Activated T-helper 2 cell treated with anti-CD3 and anti-CD28 coated beads, Interferon-gamma antibody, Interleukin-2, Interleukin-4, amounts not matched to agents 10 μg/mL and 5 μg/mL and 100 μg/mL, durations not matched to agents 14 hours and 24 hours and 36 hours (primary cell): ENCODE measurements around the gene SRMS. TPM values are rescaled to one million over a fixed set of nuclear protein-coding genes. Genes with fewer than 3 reads are reported as not detected.
"Not testable (repeated sequence)": the region's sequence is repeated elsewhere in the genome, so short reads cannot be mapped to it uniquely, and the experiment has no call there.

Source experiments
- DNase-seq: peaks from one replicate; pipeline ENCODE4 v3.0.0; 2021; ENCODE audit warnings: low spot score
- H3K27ac Mint-ChIP-seq: one replicate; pipeline ENCODE4 v1.8.0; 2021; ENCODE audit warnings: mixed read lengths
- H3K27me3 Mint-ChIP-seq: one replicate; pipeline ENCODE4 v1.8.0; 2021; ENCODE audit warnings: low read depth, mixed read lengths
- H3K36me3 Mint-ChIP-seq: one replicate; pipeline ENCODE4 v1.8.0; 2021; ENCODE audit warnings: low read depth, mixed read lengths
- H3K4me1 Mint-ChIP-seq: one replicate; pipeline ENCODE4 v1.8.0; 2021; ENCODE audit warnings: low read depth, mixed read lengths
- H3K4me3 Mint-ChIP-seq: one replicate; pipeline ENCODE4 v1.8.0; 2021; ENCODE audit warnings: low read depth, mild to moderate bottlenecking, moderate library complexity, mixed read lengths
- H3K9me3 Mint-ChIP-seq: one replicate; pipeline ENCODE4 v1.8.0; 2021; ENCODE audit warnings: mixed read lengths
- intact Hi-C: fragments of 100-400 bp; cut with micrococcal nuclease; formaldehyde crosslinking; loops from one replicate; pipeline ENCODE4 v1.15.1; 2023
- total RNA-seq: library from RNA; stranded (reverse); gene quantifications from 2 replicates; pipeline ENCODE4 v1.2.3, GENCODE V29; 2022

The SRMS gene
- total RNA-seq, 1 donor from 2014 or later, result not detected

DNA sequence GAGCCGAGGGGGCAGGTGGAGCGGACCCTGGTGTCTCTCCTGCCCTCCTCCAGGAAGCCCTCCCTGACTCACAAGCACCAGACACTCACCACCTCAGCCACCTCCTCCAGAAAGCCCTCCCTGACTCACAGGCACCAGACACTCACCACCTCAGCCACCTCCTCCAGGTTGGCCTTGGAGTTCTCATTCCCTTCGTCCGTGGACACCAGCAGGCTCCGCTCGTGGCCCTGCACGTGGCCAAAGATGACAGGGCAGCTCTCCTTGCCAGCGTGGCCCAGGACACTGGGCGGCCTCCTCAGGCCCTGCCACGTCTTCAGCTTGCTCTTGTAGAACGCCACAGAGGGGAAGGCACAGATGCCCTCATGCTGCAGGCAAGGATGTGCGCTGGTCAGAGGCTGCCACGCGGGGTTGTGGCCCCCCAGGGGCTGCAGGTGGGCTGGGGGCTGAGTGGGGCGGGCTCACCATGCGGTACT lies 12.8 kb upstream of the SRMS start:
- Mint-ChIP-seq H3K36me3 (peaks cover 16% of the 10 kb centered on the region), H3K27ac (no peak overlapping the region), H3K4me1 (no peaks in the 10 kb centered on the region), H3K9me3 (no peaks in the 10 kb centered on the region), H3K27me3 (no peaks in the 10 kb centered on the region), H3K4me3 (no peak overlapping the region)
- intact Hi-C loops, result no loop called here
- no peak for DNase-seq

DNA sequence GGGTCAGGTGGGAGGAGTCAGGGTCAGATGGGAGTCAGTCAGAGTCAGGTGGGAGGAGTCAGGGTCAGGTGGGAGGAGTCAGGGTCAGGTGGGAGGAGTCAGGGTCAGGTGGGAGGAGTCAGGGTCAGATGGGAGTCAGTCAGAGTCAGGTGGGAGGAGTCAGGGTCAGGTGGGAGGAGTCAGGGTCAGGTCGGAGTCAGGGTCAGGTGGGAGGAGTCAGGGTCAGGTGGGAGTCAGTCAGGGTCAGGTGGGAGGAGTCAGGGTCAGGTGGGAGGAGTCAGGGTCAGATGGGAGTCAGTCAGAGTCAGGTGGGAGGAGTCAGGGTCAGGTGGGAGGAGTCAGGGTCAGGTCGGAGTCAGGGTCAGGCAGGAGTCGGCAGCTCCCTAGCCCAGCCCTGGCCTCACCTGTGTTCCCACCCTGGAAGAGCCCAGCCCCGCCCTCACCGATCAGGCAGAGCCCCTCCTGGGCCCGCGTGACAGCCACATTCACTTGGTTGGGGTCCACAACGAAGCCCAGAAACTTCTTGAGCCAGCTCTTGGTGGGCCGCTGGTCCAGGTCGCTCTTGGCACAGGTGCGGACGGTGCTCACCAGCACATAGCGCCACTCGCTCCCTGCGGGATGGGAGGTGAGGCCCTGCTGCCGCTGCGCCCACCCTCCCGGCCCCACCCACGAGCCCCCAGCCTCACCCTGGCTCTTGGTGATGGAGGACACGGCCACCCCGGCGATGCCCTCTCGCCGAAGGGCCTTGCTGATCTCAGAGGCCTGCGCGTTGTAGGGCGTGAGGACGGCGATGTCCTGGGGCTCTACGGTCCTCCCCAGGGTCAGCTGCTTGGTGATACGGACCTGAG lies 12.2 kb upstream of the SRMS start:
- H3K27ac Mint-ChIP-seq, H3K27me3 Mint-ChIP-seq, H3K4me1 Mint-ChIP-seq, intact Hi-C loops, H3K9me3 Mint-ChIP-seq, H3K4me3 Mint-ChIP-seq, DNase-seq: not testable (repeated sequence)
- peaks cover 16% of the 10 kb centered on the region for H3K36me3 Mint-ChIP-seq

DNA sequence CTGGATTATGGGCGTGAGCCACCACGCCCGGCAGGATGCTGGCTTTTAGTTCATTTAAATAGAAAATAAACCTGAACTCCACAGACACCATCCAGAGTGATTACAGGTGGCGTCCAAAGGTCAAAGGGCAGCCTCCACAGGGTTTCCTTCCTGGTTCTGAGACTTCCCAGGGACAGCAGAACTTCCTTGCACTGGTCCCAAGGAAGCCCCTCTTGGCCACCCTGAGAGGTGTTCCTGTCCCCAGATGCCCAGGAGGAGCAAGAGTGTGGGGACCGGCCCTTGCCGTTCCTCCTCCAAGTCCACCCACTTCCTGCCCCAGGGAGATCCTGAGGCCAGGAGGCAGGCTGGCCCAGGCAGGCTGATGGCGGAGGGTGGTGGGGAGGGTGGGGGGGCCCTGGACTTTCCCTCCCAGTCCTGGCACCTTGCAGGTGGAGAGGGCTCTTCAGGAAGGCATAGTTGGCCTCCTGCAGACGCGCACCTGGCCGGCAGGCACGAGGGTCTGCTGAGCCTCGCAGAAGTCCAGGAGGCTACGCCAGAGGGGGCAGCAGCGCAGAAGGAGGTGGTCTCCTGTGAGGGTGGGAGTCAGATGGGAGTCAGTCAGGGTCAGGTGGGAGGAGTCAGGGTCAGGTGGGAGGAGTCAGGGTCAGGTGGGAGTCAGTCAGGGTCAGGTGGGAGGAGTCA lies 11.4 kb upstream of the SRMS start:
- Mint-ChIP-seq H3K27me3 (no peaks in the 10 kb centered on the region), H3K4me1 (no peaks in the 10 kb centered on the region), H3K9me3 (no peaks in the 10 kb centered on the region), H3K36me3 (peaks cover 16% of the 10 kb centered on the region), H3K4me3 (no peak overlapping the region), H3K27ac (no peak overlapping the region)
- intact Hi-C loops, result no loop called here
- DNase-seq, result no peak

DNA sequence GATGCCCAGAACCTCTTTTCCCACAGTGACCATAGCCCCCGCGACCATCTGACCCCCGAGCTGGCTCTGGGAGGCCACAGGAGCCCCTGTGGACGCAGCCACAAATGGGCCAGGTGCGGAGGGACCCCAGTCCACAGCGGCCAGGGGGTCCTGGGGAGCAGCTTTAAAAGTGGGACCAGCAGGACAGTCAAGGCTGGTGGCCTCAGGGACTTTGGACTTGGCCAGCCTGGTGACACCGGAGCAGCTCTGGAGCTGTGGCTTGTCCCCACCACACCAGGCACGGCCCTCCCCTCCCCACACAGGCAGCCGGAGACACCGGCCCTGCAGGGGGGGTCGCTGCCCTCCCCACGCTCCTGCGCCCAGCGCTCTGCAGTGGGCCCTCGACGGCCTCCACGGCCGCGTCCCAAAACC lies 9.9 kb upstream of the SRMS start:
- Mint-ChIP-seq H3K27me3 (no peaks in the 10 kb centered on the region), H3K9me3 (no peaks in the 10 kb centered on the region), H3K36me3 (peaks cover 16% of the 10 kb centered on the region), H3K4me1 (peaks cover 7% of the 10 kb centered on the region), H3K27ac (no peak overlapping the region), H3K4me3 (no peak overlapping the region)
- intact Hi-C loops, result no loop called here
- DNase-seq, result no peak

DNA sequence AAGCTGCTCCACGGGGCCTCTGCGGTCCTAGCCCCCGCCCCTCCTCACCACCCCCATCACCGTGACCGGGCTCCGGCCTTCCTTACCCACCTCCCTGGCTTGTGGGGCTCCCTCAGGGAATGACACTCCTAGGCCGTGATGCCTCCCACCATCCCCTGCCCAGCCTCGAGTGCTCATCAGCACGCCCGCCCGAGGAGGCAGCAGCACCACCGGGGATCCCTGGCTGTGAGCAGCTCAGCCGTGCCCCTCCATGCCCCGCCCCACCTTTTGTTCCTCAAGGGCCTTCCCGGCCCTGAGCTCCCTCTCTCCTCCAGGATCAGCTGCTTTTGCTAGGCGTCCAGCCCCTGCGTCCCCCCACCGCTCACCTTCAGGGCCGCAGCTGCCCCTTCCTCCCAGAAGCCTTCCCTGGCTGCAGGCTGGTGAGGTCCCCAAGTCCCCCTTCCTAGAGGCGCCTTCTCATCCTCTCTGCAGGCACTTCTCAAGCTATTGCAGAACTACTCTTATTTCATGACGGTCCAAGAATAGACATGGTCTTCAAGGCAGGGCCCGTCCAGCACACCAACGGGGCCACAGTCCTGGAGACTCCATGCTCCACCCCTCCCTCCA lies 9.4 kb upstream of the SRMS start:
- DNase-seq, result no peak
- Mint-ChIP-seq H3K4me3 (no peak overlapping the region), H3K9me3 (no peaks in the 10 kb centered on the region), H3K27ac (no peak overlapping the region), H3K36me3 (peaks cover 16% of the 10 kb centered on the region), H3K27me3 (no peaks in the 10 kb centered on the region), H3K4me1 (peaks cover 8% of the 10 kb centered on the region)
- intact Hi-C loops, result no loop called here

DNA sequence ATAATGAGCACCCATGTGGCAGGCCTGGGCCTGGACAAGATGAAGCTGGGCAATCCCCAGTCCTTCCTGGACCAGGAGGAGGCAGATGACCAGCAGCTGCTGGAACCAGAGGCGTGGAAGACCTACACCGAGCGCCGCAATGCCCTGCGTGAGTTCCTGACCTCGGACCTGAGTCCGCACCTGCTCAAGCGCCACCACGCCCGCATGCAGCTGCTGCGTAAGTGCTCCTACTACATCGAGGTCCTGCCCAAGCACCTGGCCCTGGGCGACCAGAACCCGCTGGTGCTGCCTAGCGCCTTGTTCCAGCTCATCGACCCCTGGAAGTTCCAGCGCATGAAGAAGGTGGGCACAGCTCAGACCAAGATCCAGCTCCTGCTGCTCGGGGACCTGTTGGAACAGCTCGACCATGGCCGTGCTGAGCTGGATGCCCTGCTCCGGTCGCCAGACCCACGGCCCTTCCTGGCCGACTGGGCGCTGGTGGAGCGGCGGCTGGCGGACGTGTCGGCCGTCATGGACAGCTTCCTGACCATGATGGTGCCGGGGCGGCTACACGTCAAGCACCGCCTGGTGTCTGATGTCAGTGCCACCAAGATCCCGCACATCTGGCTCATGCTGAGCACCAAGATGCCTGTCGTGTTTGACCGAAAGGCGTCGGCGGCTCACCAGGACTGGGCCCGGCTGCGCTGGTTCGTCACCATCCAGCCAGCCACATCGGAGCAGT lies 8.3 kb upstream of the SRMS start:
- no peaks in the 10 kb centered on the region for H3K9me3 Mint-ChIP-seq
- peaks cover 3% of the 10 kb centered on the region for H3K27me3 Mint-ChIP-seq
- DNase-seq, result no peak
- no peak overlapping the region for H3K4me3 Mint-ChIP-seq
- intact Hi-C loops, result no loop called here
- peaks cover 8% of the 10 kb centered on the region for H3K4me1 Mint-ChIP-seq
- peaks cover 12% of the 10 kb centered on the region for H3K36me3 Mint-ChIP-seq
- no peak overlapping the region for H3K27ac Mint-ChIP-seq

DNA sequence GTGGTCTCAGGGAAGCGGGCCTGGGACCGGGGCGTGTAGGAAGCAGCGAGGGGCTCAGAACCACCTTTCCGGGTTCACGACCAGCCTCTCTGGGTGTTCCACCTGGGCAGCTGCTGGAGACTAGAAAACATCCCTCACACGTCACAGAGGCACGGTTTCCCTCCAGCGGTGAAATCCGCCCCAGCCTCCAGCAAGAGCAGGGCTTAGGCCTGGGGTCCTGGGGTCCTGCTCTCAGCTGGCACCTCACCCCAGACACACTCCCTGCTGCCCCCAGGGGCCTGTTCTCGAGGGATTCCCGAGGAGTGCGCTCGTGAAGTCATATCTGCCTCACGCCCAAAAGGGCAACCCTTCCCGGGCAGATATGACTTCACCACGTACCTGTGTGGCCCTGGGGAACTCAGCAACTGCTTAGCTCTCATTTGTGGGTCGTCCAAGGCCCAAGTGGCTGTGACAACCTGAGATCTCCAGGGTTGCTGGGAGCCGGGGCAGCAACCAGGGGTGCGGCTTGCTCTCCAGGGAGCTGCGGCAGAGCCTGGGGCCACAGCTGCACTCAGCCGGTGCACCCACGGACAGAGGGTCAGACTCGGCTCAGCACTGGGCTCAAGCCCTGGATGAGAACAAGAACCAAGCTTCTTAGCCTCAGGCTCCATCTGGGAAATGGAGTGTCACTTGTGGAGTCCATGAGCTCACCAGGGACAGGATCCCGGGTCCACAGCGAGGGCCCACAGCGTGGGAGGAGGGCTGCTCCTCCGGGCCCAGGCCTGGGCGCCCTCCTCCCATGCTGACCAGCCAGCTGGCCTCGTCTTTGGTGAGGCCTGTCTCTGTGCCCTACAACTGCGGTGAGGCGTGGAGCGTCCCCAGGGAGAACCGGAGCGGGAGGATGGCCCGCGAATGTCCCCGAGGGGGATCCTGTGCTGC lies 7.1 kb upstream of the SRMS start:
- intact Hi-C loops, result loop anchor here (5.0 kb wide), 1 partner anchor 692 kb away; the partner anchor contains the start of gene TCFL5
- no peak for DNase-seq
- Mint-ChIP-seq H3K4me3 (peak overlapping the region; percentile 37), H3K27me3 (peaks cover 7% of the 10 kb centered on the region), H3K9me3 (no peaks in the 10 kb centered on the region), H3K27ac (no peak overlapping the region), H3K4me1 (peaks cover 8% of the 10 kb centered on the region), H3K36me3 (peaks cover 6% of the 10 kb centered on the region)

DNA sequence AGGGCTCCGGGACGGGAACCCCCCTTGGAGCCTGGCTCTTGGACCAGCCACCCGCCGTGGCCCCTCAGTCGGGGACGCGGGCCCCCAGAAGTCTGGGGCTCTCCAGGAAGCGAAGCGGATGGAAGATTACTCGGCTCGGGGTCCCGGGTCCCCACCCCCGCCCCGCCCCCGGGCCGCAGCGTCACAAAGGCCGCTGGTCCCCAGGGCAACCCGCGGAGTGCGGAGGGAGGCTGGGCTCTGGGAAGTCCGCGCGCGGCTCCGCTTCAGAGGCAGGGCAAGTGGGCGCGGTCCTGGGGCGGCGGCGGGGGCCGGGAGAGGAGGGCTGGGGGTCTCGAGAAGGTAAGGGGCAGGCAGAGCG lies 6.4 kb upstream of the SRMS start, which contains the start of gene FNDC11:
Gene FNDC11 (plus strand): TSS at position 227 of the 358 bp plus-strand sequence. CDS start 1,505 bp downstream, outside the sequence.
- DNase-seq, result no peak
- Mint-ChIP-seq H3K4me1 (peaks cover 8% of the 10 kb centered on the region), H3K36me3 (peaks cover 3% of the 10 kb centered on the region), H3K27ac (no peak within 1 kb of the TSS), H3K9me3 (no peaks in the 10 kb centered on the region), H3K27me3 (peaks cover 12% of the 10 kb centered on the region), H3K4me3 (peak within 1 kb of the TSS; percentile 42)
- intact Hi-C loops, result loop anchor here (1.0 to 5.0 kb wide), 5 partner anchors 15 to 692 kb away; partner anchors contain the start of genes GMEB2, PPDPF and TCFL5

DNA sequence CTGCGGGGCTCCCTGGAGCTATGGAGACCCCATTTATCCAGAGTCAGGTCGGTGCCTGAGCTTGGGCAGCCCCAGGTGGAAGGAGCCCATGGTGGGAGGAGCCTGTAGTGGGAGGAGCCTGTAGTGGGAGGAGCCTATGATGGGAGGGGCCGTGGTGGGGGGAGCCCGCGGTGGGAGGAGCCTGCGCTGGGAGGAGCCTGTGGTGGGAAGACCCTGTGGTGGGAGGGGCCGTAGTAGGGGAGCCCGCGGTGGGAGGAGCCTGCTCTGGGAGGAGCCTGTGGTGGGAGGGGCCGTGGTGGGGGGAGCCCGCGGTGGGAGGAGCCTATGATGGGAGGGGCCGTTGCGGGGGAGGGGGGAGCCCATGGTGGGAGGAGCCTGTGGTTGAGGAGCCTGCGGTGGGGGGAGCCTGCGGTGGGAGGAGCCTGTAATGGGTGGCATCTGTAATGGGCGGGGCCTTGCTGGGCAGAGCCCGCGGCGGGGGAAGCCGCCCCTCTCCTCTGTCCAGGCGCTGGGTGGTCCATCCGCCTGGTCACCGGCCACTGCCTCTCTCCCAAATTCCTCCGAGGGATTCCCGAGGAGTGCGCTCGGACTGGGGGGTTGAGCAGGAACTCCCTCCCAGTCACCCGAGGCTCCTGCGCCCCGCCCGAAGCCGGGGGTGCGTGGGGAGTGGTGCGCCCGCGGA lies 5.8 kb upstream of the SRMS start:
- Mint-ChIP-seq H3K4me3 (peak overlapping the region; percentile 42), H3K9me3 (no peaks in the 10 kb centered on the region), H3K27me3 (peaks cover 15% of the 10 kb centered on the region), H3K36me3 (no peaks in the 10 kb centered on the region), H3K27ac (no peak overlapping the region), H3K4me1 (peaks cover 8% of the 10 kb centered on the region)
- intact Hi-C loops, result loop anchor here (1.0 to 5.0 kb wide), 5 partner anchors 15 to 691 kb away; partner anchors contain the start of genes GMEB2, PPDPF and TCFL5
- peak; percentile 84 for DNase-seq

DNA sequence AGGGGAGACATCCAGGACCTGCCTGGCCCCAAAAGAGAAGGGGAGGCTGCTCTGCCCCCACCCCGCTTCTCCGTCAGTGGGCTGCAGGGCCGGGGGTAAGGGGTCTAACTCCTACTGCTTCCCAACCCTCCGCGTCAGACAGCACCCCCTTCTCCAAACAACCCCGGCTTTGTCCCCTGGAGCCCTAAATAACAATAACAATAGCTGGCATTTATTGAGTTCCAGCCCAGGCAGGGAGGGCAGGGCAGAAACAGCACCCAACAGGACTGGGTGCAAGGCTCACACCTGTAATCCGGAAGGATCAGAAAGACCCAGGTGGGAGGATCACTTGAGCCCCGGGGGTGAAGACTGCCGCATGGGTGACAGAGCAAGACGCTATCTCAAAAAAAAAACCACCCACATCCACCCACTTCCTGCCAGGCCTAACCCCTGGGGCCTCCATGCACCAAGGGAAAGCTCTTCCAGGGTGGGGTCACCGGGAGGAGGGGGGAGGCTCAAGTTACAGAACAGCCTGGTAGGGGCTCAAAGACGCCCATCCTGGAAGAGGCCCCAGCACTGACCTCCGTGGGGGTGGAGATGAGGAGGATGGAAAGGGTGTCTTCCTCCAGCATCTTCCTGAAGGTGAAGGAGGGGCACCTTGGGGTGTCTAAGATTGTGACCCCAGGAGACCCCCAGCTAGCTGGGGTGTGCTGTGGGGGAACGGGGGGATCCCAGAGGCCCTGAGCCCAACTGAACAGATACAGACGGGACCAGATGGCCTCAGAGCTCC lies 5.1 kb upstream of the SRMS start:
- Mint-ChIP-seq H3K9me3 (no peaks in the 10 kb centered on the region), H3K36me3 (no peaks in the 10 kb centered on the region), H3K4me1 (peaks cover 8% of the 10 kb centered on the region), H3K27me3 (peaks cover 15% of the 10 kb centered on the region), H3K4me3 (peak overlapping the region; percentile 55), H3K27ac (peak overlapping the region; percentile 62)
- intact Hi-C loops, result loop anchor here (1.0 to 5.0 kb wide), 5 partner anchors 16 to 690 kb away; partner anchors contain the start of genes GMEB2, PPDPF and TCFL5
- peak; percentile 66 for DNase-seq
